GM12878 (cell line): ENCODE measurements around the gene HNRNPH3. TPM values are rescaled to one million over a fixed set of nuclear protein-coding genes. Genes with fewer than 3 reads are reported as not detected.

Experiments used
- CBFB ChIP-seq: IDR thresholded peaks from 2 replicates; pipeline ENCODE4 v1.6.1; 2016; ENCODE audit warnings: antibody characterized with exemption, low read depth
- CTCF ChIP-seq, 3 experiments: IDR thresholded peaks in 2 of 3; conservative IDR thresholded peaks in 1 of 3; 2 replicates each; pipeline ENCODE4 v1.5.1; 2011; ENCODE audit warnings: low read depth in 3 of 3, low read length in 3 of 3, mild to moderate bottlenecking in 3 of 3, control low read depth in 2 of 3, moderate library complexity in 2 of 3, inconsistent platforms in 1 of 3, mixed read lengths in 1 of 3; ENCODE audit not compliant: control insufficient read depth in 2 of 3, insufficient read depth in 1 of 3; ENCODE audit errors: extremely low read depth in 1 of 3
- FOS ChIP-seq: IDR thresholded peaks from 3 replicates; pipeline ENCODE4 v1.6.1; 2011; ENCODE audit warnings: borderline replicate concordance; ENCODE audit not compliant: insufficient read length; ENCODE audit errors: extremely low read depth
- IRF3 ChIP-seq: fragments of 450-650 bp; IDR thresholded peaks from 2 replicates; pipeline ENCODE4 v1.6.1; 2014; ENCODE audit warnings: mild to moderate bottlenecking
- KDM1A ChIP-seq: fragments of 200-600 bp; sonication (generic); IDR thresholded peaks from 2 replicates; pipeline ENCODE4 v1.6.1; 2016; ENCODE audit warnings: borderline replicate concordance
- PKNOX1 ChIP-seq: fragments of 450-650 bp; IDR thresholded peaks from 2 replicates; pipeline ENCODE4 v1.6.1; 2016; ENCODE audit warnings: mild to moderate bottlenecking
- RB1 ChIP-seq: fragments of 450-650 bp; formaldehyde crosslinking; IDR thresholded peaks from 2 replicates; pipeline ENCODE4 v1.6.1; 2017; ENCODE audit warnings: mild to moderate bottlenecking, borderline replicate concordance
- RFX5 ChIP-seq: IDR thresholded peaks from 2 replicates; pipeline ENCODE4 v1.6.1; 2011; ENCODE audit warnings: low read depth, low read length, improper control_type of control experiment
- SIX5 ChIP-seq: IDR thresholded peaks from 2 replicates; pipeline ENCODE4 v1.6.1; 2011; ENCODE audit warnings: mild to moderate bottlenecking, low read depth, low read length, moderate library complexity; ENCODE audit not compliant: severe bottlenecking
- SKIL ChIP-seq: fragments of 450-650 bp; IDR thresholded peaks from 2 replicates; pipeline ENCODE4 v1.6.1; 2017; ENCODE audit warnings: mild to moderate bottlenecking, low read depth, inconsistent platforms; ENCODE audit not compliant: poor library complexity, severe bottlenecking
- SMC3 ChIP-seq: IDR thresholded peaks from 2 replicates; pipeline ENCODE4 v1.6.1; 2011; ENCODE audit warnings: low read length, improper control_type of control experiment, borderline replicate concordance
- SP1 ChIP-seq: IDR thresholded peaks from one replicate; pipeline ENCODE4 v1.6.1; 2011; ENCODE audit warnings: low read depth, low read length
- SUPT20H ChIP-seq: IDR thresholded peaks from 2 replicates; pipeline ENCODE4 v1.6.1; 2011; ENCODE audit warnings: low read depth, mild to moderate bottlenecking, low read length, moderate library complexity, borderline replicate concordance; ENCODE audit not compliant: control insufficient read depth
- TARDBP ChIP-seq: IDR thresholded peaks from 2 replicates; pipeline ENCODE4 v1.6.1; 2016; ENCODE audit warnings: borderline replicate concordance
- YBX1 ChIP-seq: fragments of 450-650 bp; IDR thresholded peaks from 2 replicates; pipeline ENCODE4 v1.6.1; 2016; ENCODE audit warnings: antibody characterized with exemption
- polyA plus RNA-seq, 11 experiments: library from polyadenylated mRNA; depleted of rRNA in 4 of 11; unstranded in 6 of 11; stranded (reverse) in 5 of 11; fragments of >200 nt; fragmentation: Nextera tagmentation in 4 of 11; fragmentation: Illumina TruSeq in 1 of 11; extraction: Ambion mirVana in 4 of 11; extraction: Trizol in 1 of 11; gene quantifications; 1 replicate in 1 of 11; 2 replicates in 10 of 11; pipeline versions ENCODE4 v1.2.1 to v1.2.3, GENCODE V29; 2011 to 2016; ENCODE audit warnings: inconsistent platforms in 2 of 11, missing spikeins in 2 of 11, low read depth in 1 of 11
- total RNA-seq, 4 experiments: library from RNA; depleted of rRNA in 3 of 4; stranded (reverse); fragments of >200 nt in 3 of 4; fragmentation: Illumina TruSeq in 1 of 4; extraction: Trizol in 1 of 4; gene quantifications; 2 replicates each; pipeline versions ENCODE4 v1.2.1 to v1.2.3, GENCODE V29; 2013 to 2021

HNRNPH3 gene
- total and polyA plus RNA-seq, 10 of the 15 experiments (the other 5 are each of a cell fraction or from before 2014, with no cell fraction given): 20.1 to 292 (median 121) TPM

GRCh38 chr10:68301790-68302502 lies 29.9 kb upstream of the HNRNPH3 start (continued):
- peak; percentile 49; the same call in 1 of the 2 replicates for TF ChIP-seq PKNOX1
- TF ChIP-seq RB1: no peak
- no peak for TF ChIP-seq TARDBP
- no peak for TF ChIP-seq SP1
- TF ChIP-seq SMC3: peak; percentile 60; the same call in 1 of the 2 replicates
- TF ChIP-seq FOS: no peak
- TF ChIP-seq KDM1A: no peak
- no peak for TF ChIP-seq CBFB
- TF ChIP-seq YBX1: no peak
- no peak for TF ChIP-seq SKIL
- TF ChIP-seq SIX5: no peak
- no peak for TF ChIP-seq IRF3
- no peak for TF ChIP-seq SUPT20H
- TF ChIP-seq RFX5: no peak
- TF ChIP-seq CTCF (IDR thresholded peaks at IDR 0.05 in 2 of 3, conservative IDR thresholded peaks at IDR 0.05 in 1 of 3; ENCODE audit: control insufficient read depth in 2 of 3, extremely low read depth in 1 of 3, insufficient read depth in 1 of 3, low read depth in 3 of 3, low read length in 3 of 3): peak; percentile 52 to 64 (median 56); a peak in 5 of 6 replicates
- TF ChIP-seq, all 136 proteins: peak for 7
